Neural cell (in vitro differentiated cells): ENCODE measurements around the gene ANO3. TPM values are rescaled to one million over a fixed set of nuclear protein-coding genes. Genes with fewer than 3 reads are reported as not detected.

Source experiments
- H2AFZ ChIP-seq: fragments of 200-600, 300-800 bp; sonication (generic), shearing (Covaris generic); 2 replicates; pipeline ENCODE4 v1.6.0; 2014; ENCODE audit warnings: low read depth, mild to moderate bottlenecking, antibody characterized with exemption, low read length, moderate library complexity
- H3F3A ChIP-seq: fragments of 200-600 bp; shearing (Covaris generic); 2 replicates; pipeline ENCODE4 v1.6.1; 2016; ENCODE audit warnings: mild to moderate bottlenecking, moderate library complexity, mixed read lengths, antibody characterized with exemption, low read length; ENCODE audit not compliant: insufficient read depth, poor library complexity, severe bottlenecking
- H3K27ac ChIP-seq: fragments of 200-600, 300-800 bp; sonication (generic), shearing (Covaris generic); 2 replicates; pipeline ENCODE4 v1.5.1; 2014; ENCODE audit warnings: mild to moderate bottlenecking, low read length, moderate library complexity
- H3K27me3 ChIP-seq: fragments of 300-800, 200-600 bp; sonication (generic), shearing (Covaris generic); 2 replicates; pipeline ENCODE4 v1.6.0; 2014; ENCODE audit warnings: mild to moderate bottlenecking, low read depth, low read length, moderate library complexity; ENCODE audit not compliant: insufficient read depth
- H3K36me3 ChIP-seq: fragments of 300-800, 200-600 bp; sonication (generic), shearing (Covaris generic); 2 replicates; pipeline ENCODE4 v1.5.1; 2014; ENCODE audit warnings: mild to moderate bottlenecking, antibody characterized with exemption, low read length, moderate library complexity; ENCODE audit not compliant: insufficient read depth
- H3K4me2 ChIP-seq: fragments of 300-800, 200-600 bp; sonication (generic), shearing (Covaris generic); 2 replicates; pipeline ENCODE4 v1.6.0; 2014; ENCODE audit warnings: mild to moderate bottlenecking, low read length
- H3K4me3 ChIP-seq: fragments of 300-800, 200-600 bp; sonication (generic), shearing (Covaris generic); 2 replicates; pipeline ENCODE4 v1.5.1; 2014; ENCODE audit warnings: mild to moderate bottlenecking, low read length, moderate library complexity
- H3K79me2 ChIP-seq: fragments of 200-600 bp; shearing (Covaris generic); replicated peaks from 2 replicates; pipeline ENCODE4 v1.6.0; 2014; ENCODE audit warnings: mild to moderate bottlenecking, low read length, moderate library complexity; ENCODE audit not compliant: insufficient read depth
- H3K9ac ChIP-seq: fragments of 300-800, 200-600 bp; sonication (generic), shearing (Covaris generic); 2 replicates; pipeline ENCODE4 v1.6.1; 2016; ENCODE audit warnings: mild to moderate bottlenecking, low read length, mixed read lengths
- H3K9me2 ChIP-seq: fragments of 200-600 bp; shearing (Covaris generic); 2 replicates; pipeline ENCODE4 v1.6.1; 2016; ENCODE audit warnings: mild to moderate bottlenecking, low read length, mixed read lengths; ENCODE audit not compliant: insufficient read depth
- H3K9me3 ChIP-seq: fragments of 200-600, 300-800 bp; sonication (generic), shearing (Covaris generic); 2 replicates; pipeline ENCODE4 v1.6.1; 2016; ENCODE audit warnings: mild to moderate bottlenecking, mixed run types, low read length, moderate library complexity, mixed read lengths
- H4K20me1 ChIP-seq: fragments of 200-600 bp; shearing (Covaris generic); 2 replicates; pipeline ENCODE4 v1.6.1; 2016; ENCODE audit warnings: mild to moderate bottlenecking, mixed run types; ENCODE audit not compliant: insufficient read depth
- EP300 ChIP-seq: fragments of 450-650 bp; conservative IDR thresholded peaks from 2 replicates; pipeline ENCODE4 v1.6.1; 2014; ENCODE audit warnings: antibody characterized with exemption, mild to moderate bottlenecking, moderate library complexity; ENCODE audit not compliant: poor library complexity, severe bottlenecking
- EZH2 ChIP-seq: fragments of 200-600, 300-800 bp; shearing (Covaris generic), sonication (generic); IDR thresholded peaks from 2 replicates; pipeline ENCODE4 v1.6.1; 2014; ENCODE audit warnings: antibody characterized with exemption, low read length, borderline replicate concordance, mild to moderate bottlenecking; ENCODE audit not compliant: insufficient read depth, poor library complexity, severe bottlenecking
- MXI1 ChIP-seq: fragments of 450-650 bp; conservative IDR thresholded peaks from 2 replicates; pipeline ENCODE4 v1.6.1; 2014; ENCODE audit warnings: antibody characterized with exemption, mild to moderate bottlenecking; ENCODE audit not compliant: poor library complexity, severe bottlenecking
- POLR2AphosphoS5 ChIP-seq: IDR thresholded peaks from 2 replicates; pipeline ENCODE4 v1.6.1; 2012
- RAD21 ChIP-seq: fragments of 450-650 bp; conservative IDR thresholded peaks from 2 replicates; pipeline ENCODE4 v1.6.1; 2014; ENCODE audit warnings: antibody characterized with exemption, mild to moderate bottlenecking, moderate library complexity
- SMC3 ChIP-seq: fragments of 450-650 bp; conservative IDR thresholded peaks from 2 replicates; pipeline ENCODE4 v1.6.1; 2014; ENCODE audit warnings: antibody characterized with exemption, mild to moderate bottlenecking, moderate library complexity; ENCODE audit not compliant: poor library complexity
- TAF1 ChIP-seq: IDR thresholded peaks from 2 replicates; pipeline ENCODE4 v1.6.1; 2012; ENCODE audit warnings: low read depth
- polyA plus RNA-seq: library from polyadenylated mRNA; depleted of rRNA; stranded (reverse); fragments of >200 nt; gene quantifications from 2 replicates; pipeline ENCODE4 v1.2.3, GENCODE V29; 2014
- TF ChIP-seq, protein P1 (sequence below): IDR thresholded peaks from 2 replicates; pipeline ENCODE4 v1.6.1; 2012; ENCODE audit warnings: borderline replicate concordance
- TF ChIP-seq, protein P2 (sequence below): fragments of 450-650 bp; IDR thresholded peaks from 2 replicates; pipeline ENCODE4 v1.5.1; 2014; ENCODE audit warnings: antibody characterized with exemption, mild to moderate bottlenecking, moderate library complexity; ENCODE audit not compliant: poor library complexity, severe bottlenecking

The ANO3 gene
- polyA plus RNA-seq, 1 donor from 2014 or later = not detected

DNA sequence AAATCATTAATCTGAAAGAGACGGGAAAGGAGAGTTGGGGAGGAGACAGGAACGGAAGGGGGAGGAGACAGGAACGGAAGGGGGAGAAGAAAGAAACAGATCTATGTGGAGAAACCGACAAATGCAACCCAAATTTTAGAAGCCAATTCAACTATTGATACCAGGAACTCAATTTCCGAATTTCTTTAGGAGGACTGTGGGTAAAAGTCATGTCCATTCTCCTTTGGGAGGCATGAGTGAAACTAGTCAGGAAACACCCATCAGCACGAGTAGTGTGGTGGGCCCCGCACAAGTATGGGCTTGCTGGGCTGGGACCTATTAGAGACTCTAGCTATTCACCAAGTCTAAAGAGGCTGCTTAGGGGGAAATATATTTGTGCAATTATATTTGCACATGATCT lies 18.1 kb downstream of the ANO3 start:
- Histone ChIP-seq H3K36me3 (no peaks in the 10 kb centered on the region), H3K4me2 (no peak overlapping the region), H4K20me1 (no peaks in the 10 kb centered on the region), H3F3A (no peaks in the 10 kb centered on the region), H3K9ac (no peak overlapping the region), H2AFZ (no peak overlapping the region), H3K9me3 (no peaks in the 10 kb centered on the region), H3K27me3 (no peaks in the 10 kb centered on the region), H3K4me3 (no peak overlapping the region), H3K9me2 (no peaks in the 10 kb centered on the region), H3K27ac (no peak overlapping the region), H3K79me2 (no peaks in the 10 kb centered on the region)
- TF ChIP-seq POLR2AphosphoS5 (no peak), RAD21 (no peak), MXI1 (no peak), EZH2 (no peak), EP300 (no peak), TAF1 (no peak), SMC3 (no peak)
- TF ChIP-seq, protein P1, sequence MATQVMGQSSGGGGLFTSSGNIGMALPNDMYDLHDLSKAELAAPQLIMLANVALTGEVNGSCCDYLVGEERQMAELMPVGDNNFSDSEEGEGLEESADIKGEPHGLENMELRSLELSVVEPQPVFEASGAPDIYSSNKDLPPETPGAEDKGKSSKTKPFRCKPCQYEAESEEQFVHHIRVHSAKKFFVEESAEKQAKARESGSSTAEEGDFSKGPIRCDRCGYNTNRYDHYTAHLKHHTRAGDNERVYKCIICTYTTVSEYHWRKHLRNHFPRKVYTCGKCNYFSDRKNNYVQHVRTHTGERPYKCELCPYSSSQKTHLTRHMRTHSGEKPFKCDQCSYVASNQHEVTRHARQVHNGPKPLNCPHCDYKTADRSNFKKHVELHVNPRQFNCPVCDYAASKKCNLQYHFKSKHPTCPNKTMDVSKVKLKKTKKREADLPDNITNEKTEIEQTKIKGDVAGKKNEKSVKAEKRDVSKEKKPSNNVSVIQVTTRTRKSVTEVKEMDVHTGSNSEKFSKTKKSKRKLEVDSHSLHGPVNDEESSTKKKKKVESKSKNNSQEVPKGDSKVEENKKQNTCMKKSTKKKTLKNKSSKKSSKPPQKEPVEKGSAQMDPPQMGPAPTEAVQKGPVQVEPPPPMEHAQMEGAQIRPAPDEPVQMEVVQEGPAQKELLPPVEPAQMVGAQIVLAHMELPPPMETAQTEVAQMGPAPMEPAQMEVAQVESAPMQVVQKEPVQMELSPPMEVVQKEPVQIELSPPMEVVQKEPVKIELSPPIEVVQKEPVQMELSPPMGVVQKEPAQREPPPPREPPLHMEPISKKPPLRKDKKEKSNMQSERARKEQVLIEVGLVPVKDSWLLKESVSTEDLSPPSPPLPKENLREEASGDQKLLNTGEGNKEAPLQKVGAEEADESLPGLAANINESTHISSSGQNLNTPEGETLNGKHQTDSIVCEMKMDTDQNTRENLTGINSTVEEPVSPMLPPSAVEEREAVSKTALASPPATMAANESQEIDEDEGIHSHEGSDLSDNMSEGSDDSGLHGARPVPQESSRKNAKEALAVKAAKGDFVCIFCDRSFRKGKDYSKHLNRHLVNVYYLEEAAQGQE = no peak
- TF ChIP-seq, protein P2, sequence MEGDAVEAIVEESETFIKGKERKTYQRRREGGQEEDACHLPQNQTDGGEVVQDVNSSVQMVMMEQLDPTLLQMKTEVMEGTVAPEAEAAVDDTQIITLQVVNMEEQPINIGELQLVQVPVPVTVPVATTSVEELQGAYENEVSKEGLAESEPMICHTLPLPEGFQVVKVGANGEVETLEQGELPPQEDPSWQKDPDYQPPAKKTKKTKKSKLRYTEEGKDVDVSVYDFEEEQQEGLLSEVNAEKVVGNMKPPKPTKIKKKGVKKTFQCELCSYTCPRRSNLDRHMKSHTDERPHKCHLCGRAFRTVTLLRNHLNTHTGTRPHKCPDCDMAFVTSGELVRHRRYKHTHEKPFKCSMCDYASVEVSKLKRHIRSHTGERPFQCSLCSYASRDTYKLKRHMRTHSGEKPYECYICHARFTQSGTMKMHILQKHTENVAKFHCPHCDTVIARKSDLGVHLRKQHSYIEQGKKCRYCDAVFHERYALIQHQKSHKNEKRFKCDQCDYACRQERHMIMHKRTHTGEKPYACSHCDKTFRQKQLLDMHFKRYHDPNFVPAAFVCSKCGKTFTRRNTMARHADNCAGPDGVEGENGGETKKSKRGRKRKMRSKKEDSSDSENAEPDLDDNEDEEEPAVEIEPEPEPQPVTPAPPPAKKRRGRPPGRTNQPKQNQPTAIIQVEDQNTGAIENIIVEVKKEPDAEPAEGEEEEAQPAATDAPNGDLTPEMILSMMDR = no peak

DNA sequence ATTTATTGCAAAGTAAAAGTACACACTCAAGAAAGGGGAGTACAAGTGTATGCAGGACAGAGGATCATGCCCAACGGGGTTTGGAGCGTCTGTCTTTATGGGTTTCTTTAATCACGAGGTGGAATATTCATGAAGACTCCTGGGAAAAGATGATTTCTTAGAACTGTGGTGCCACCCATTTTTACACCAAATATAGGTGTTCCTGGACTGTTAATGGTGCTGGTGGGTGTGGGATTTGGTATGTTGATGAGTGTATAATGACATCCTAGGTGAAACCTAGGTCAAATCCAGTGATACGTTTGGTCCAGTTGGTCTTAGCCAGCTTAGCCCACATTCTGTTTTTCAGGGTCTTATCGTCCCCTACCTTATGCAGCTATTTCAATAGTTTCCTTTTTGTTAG lies 21.1 kb downstream of the ANO3 start:
- H3K79me2 ChIP-seq = no peaks in the 10 kb centered on the region
- TF ChIP-seq EZH2 = no peak

DNA sequence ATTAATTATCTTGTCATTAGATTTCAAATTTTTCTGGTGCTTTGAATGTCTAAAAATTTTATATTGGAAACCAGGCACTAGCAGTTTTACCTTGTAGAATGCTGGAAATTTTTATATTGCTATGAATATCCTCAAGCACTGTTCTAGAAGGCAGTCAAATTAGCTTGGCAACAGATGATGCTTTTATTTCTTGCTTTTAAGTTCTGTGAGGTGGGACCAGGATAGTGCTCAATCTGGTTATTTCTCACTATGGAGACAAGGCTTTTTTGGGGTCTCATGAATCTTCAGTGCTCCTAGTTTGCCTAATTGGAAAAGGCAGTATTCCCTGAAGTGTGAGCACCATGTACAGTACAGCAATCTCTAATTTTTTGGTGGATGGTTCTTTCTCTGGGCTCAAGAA lies 27.1 kb downstream of the ANO3 start:
- H3K79me2 ChIP-seq = no peaks in the 10 kb centered on the region
- no peaks in the 10 kb centered on the region for H4K20me1 ChIP-seq
- H3K9me3 ChIP-seq = no peaks in the 10 kb centered on the region
- no peaks in the 10 kb centered on the region for H3F3A ChIP-seq
- H3K9ac ChIP-seq = no peak overlapping the region
- no peaks in the 10 kb centered on the region for H3K9me2 ChIP-seq
- H3K36me3 ChIP-seq = no peaks in the 10 kb centered on the region
- no peak overlapping the region for H2AFZ ChIP-seq
- no peak overlapping the region for H3K4me2 ChIP-seq
- H3K4me3 ChIP-seq = no peak overlapping the region
- no peak overlapping the region for H3K27ac ChIP-seq
- H3K27me3 ChIP-seq = no peaks in the 10 kb centered on the region
- TF ChIP-seq EZH2 = no peak
- no peak for TF ChIP-seq SMC3
- no peak for TF ChIP-seq EP300

More for the DNA sequence above, 21.1 kb downstream of the ANO3 start:
- no peak overlapping the region for H3K4me2 ChIP-seq
- no peak overlapping the region for H2AFZ ChIP-seq
- H3K27ac ChIP-seq = no peak overlapping the region
- no peak overlapping the region for H3K4me3 ChIP-seq
- H3K9me2 ChIP-seq = no peaks in the 10 kb centered on the region
- H3K9me3 ChIP-seq = no peaks in the 10 kb centered on the region
- no peaks in the 10 kb centered on the region for H3K36me3 ChIP-seq
- no peak overlapping the region for H3K9ac ChIP-seq
- H4K20me1 ChIP-seq = no peaks in the 10 kb centered on the region
- no peaks in the 10 kb centered on the region for H3F3A ChIP-seq
- no peaks in the 10 kb centered on the region for H3K27me3 ChIP-seq
